ENCODE measurements around the gene FAM13C. TPM values are rescaled to one million over a fixed set of nuclear protein-coding genes. Genes with fewer than 3 reads are reported as not detected.

Gene FAM13C
- total and polyA plus RNA-seq, 10 donors = 1.5 to 19.7 (median 8.9) TPM

DNA sequence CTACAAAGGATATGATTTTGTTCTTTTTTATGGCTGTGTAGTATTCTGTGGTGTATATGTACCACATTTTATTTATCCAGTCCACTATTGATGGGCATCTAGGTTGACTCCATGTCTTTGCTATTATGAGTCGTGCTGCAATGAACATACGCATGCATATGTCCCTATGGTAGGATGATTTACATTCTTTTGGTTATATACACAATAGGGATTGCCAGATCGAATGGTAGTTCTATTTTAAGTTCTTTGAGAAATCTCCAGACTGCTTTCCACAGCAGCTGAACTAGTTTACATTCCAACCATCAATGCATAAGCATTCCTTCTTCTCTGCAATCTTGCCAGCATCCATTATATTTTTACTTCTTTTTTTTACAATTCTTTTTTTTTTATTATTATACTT, 35.6 kb upstream of the FAM13C start:
- WGBS, 5 donors = 87 to 96% (median 90%) methylated on average over 3 of the region's 3 CpGs
- no peaks in the 10 kb centered on the region for H3K4me1 ChIP-seq
- H3K36me3 ChIP-seq = no peaks in the 10 kb centered on the region
- no peaks in the 10 kb centered on the region for H3K27me3 ChIP-seq (replicated peaks in 1 of 7)
- TF ChIP-seq, protein P1, sequence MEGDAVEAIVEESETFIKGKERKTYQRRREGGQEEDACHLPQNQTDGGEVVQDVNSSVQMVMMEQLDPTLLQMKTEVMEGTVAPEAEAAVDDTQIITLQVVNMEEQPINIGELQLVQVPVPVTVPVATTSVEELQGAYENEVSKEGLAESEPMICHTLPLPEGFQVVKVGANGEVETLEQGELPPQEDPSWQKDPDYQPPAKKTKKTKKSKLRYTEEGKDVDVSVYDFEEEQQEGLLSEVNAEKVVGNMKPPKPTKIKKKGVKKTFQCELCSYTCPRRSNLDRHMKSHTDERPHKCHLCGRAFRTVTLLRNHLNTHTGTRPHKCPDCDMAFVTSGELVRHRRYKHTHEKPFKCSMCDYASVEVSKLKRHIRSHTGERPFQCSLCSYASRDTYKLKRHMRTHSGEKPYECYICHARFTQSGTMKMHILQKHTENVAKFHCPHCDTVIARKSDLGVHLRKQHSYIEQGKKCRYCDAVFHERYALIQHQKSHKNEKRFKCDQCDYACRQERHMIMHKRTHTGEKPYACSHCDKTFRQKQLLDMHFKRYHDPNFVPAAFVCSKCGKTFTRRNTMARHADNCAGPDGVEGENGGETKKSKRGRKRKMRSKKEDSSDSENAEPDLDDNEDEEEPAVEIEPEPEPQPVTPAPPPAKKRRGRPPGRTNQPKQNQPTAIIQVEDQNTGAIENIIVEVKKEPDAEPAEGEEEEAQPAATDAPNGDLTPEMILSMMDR (IDR thresholded peaks at IDR 0.05 in 8 of 11, conservative IDR thresholded peaks at IDR 0.05 in 3 of 11) = no peak
- no peak for TF ChIP-seq POLR2A (IDR thresholded peaks at IDR 0.05)
- TF ChIP-seq POLR2AphosphoS5 (IDR thresholded peaks at IDR 0.05) = no peak
- peaks cover 0 to 12% (median 2%) of the 10 kb centered on the region in 8 donors for H3K9me3 ChIP-seq
- no peak for DNase-seq
- no peak overlapping the region for H3K27ac ChIP-seq
- intact Hi-C loops (cut with DNase I; ENCODE audit: low total_unique reads) = no loop called here
- H3K4me3 ChIP-seq = no peak overlapping the region

DNA sequence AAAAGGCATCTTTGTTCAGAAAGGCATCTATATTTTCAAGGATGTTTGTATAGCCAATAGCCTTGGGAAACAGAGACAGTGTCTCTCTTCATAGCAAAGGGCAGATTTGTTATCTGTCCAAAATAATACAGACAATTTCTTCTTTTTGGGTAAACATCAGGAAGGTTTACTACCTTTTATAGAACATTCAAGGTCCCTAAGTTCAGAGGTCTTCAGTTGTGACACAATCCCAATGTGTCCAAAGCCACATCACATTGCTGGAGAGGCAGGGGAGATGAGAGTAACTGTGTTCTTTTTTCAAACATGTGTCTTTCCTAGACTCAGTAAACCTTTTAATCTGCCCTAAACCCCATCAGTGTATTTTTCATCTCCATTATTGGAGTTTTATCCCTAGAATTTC, 33.6 kb upstream of the FAM13C start:
- no peak for DNase-seq
- Histone ChIP-seq H3K4me1 (no peaks in the 10 kb centered on the region), H3K9me3 (peaks cover 0 to 12% (median under 1%) of the 10 kb centered on the region in 8 donors), H3K27ac (no peak overlapping the region), H3K27me3 (replicated peaks in 1 of 7) (no peaks in the 10 kb centered on the region), H3K36me3 (no peaks in the 10 kb centered on the region), H3K4me3 (no peak overlapping the region)
- intact Hi-C loops (cut with DNase I; ENCODE audit: low total_unique reads) = no loop called here
- TF ChIP-seq, protein P1 (IDR thresholded peaks at IDR 0.05 in 8 of 11, conservative IDR thresholded peaks at IDR 0.05 in 3 of 11) = no peak
- no peak for TF ChIP-seq POLR2AphosphoS5 (IDR thresholded peaks at IDR 0.05)
- TF ChIP-seq POLR2A (IDR thresholded peaks at IDR 0.05) = no peak

DNA sequence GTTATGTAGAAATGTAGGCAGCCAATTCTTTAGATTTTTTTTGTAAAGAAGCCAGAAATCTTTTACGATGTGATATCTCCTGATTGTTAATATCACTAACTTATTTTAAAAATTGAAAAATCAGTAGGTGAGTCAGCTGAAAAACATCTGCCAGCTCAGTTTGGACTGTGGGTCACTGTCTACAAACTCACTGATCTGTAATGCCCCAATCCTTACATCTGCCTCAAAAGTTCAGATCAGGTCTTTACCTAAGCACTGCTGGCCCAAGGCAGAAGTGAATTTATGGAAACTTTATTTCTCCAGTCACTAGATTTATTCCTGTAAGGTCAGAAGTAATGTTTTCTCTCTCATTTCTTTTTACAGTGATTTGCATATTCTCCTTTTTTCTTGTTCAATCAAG, 31.0 kb upstream of the FAM13C start:
- Histone ChIP-seq H3K9me3 (peaks cover 0 to 10% (median 0%) of the 10 kb centered on the region in 8 donors), H3K4me3 (no peak overlapping the region), H3K4me1 (no peaks in the 10 kb centered on the region), H3K36me3 (no peaks in the 10 kb centered on the region), H3K27ac (no peak overlapping the region), H3K27me3 (replicated peaks in 1 of 7) (no peaks in the 10 kb centered on the region)
- WGBS, 5 donors = 86 to 95% (median 89%) methylated on average over 1 of the region's 1 CpG
- TF ChIP-seq POLR2A (IDR thresholded peaks at IDR 0.05) (no peak), POLR2AphosphoS5 (IDR thresholded peaks at IDR 0.05) (no peak)
- TF ChIP-seq, protein P1 (IDR thresholded peaks at IDR 0.05 in 8 of 11, conservative IDR thresholded peaks at IDR 0.05 in 3 of 11) = no peak
- no peak for DNase-seq
- intact Hi-C loops (cut with DNase I; ENCODE audit: low total_unique reads) = no loop called here

GRCh38 chr10:59391060-59391459, 28.7 kb upstream of the FAM13C start:
- WGBS, 5 donors = 60 to 76% (median 67%) methylated on average over 2 of the region's 2 CpGs
- H3K36me3 ChIP-seq = no peaks in the 10 kb centered on the region
- H3K4me1 ChIP-seq = no peaks in the 10 kb centered on the region
- H3K9me3 ChIP-seq = no peaks in the 10 kb centered on the region
- H3K27me3 ChIP-seq (replicated peaks in 1 of 7) = no peaks in the 10 kb centered on the region
- intact Hi-C loops (cut with DNase I; ENCODE audit: low total_unique reads) = no loop called here
- H3K27ac ChIP-seq = no peak overlapping the region
- no peak overlapping the region for H3K4me3 ChIP-seq
- TF ChIP-seq POLR2AphosphoS5 (IDR thresholded peaks at IDR 0.05) = no peak
- TF ChIP-seq, protein P1 (IDR thresholded peaks at IDR 0.05 in 8 of 11, conservative IDR thresholded peaks at IDR 0.05 in 3 of 11) = no peak
- TF ChIP-seq POLR2A (IDR thresholded peaks at IDR 0.05) = no peak
- no peak for DNase-seq

Measured in spleen (tissue), 11 donors.